RWPE1 (cell line): ENCODE data around the gene AGAP1.

Experiments
- CTCF ChIA-PET: fragments of 350-600 bp; sonication (Branson Sonifier 250); formaldehyde crosslinking; extraction: SDS; loops from one replicate; lab custom pipeline; 2021; lab: Yijun Ruan, JAX
- POLR2A ChIA-PET: fragments of 400-600 bp; formaldehyde crosslinking; extraction: SDS; loops from one replicate; lab custom pipeline; 2020; ENCODE audit warnings: antibody characterized with exemption; ENCODE audit not compliant: low non-redundant PET; lab: Yijun Ruan, JAX
- DNase-seq: peaks from one replicate; pipeline ENCODE4 v3.0.0; 2012; ENCODE audit warnings: low spot score
- H3K27ac ChIP-seq: fragments of 450-650 bp; 2 replicates; pipeline ENCODE4 v1.5.1; 2017
- CTCF ChIP-seq: fragments of 450-650 bp; conservative IDR thresholded peaks from 2 replicates; pipeline ENCODE4 v1.5.1; 2017; ENCODE audit warnings: low read depth, mild to moderate bottlenecking

Gene AGAP1

GRCh38 chr2:235539773-235540172, 45.9 kb downstream of the AGAP1 start:
- POLR2A ChIA-PET: no interaction called here
- CTCF ChIA-PET: interaction anchor here (0.6 to 1.0 kb wide), 2 partner anchors 12 to 483 kb away, joined by 3 to 4 read pairs; no protein-coding TSS in a partner anchor
- H3K27ac ChIP-seq: no peak overlapping the region
- TF ChIP-seq CTCF: no peak
- no peak for DNase-seq

- peak; percentile 69 for DNase-seq
- TF ChIP-seq CTCF: no peak
- ChIA-PET CTCF (no interaction called here), POLR2A (no interaction called here)
- peak overlapping the region; percentile 54 for H3K27ac ChIP-seq
Measured at GRCh38 chr2:235541016-235541415, 47.2 kb downstream of the AGAP1 start.

- no peak for TF ChIP-seq CTCF
- CTCF ChIA-PET: no interaction called here
- POLR2A ChIA-PET: no interaction called here
- H3K27ac ChIP-seq: no peak overlapping the region
- DNase-seq: no peak
Measured at GRCh38 chr2:235541838-235542549, 48.2 kb downstream of the AGAP1 start.

GRCh38 chr2:235542733-235543127, 48.9 kb downstream of the AGAP1 start:
- ChIA-PET CTCF (no interaction called here), POLR2A (no interaction called here)
- DNase-seq: no peak
- no peak overlapping the region for H3K27ac ChIP-seq
- TF ChIP-seq CTCF: no peak

GRCh38 chr2:235543128-235543750, 49.4 kb downstream of the AGAP1 start:
- DNase-seq: peak; percentile 18
- CTCF ChIA-PET: no interaction called here
- TF ChIP-seq CTCF: no peak
- no peak overlapping the region for H3K27ac ChIP-seq
- POLR2A ChIA-PET: no interaction called here

GRCh38 chr2:235543851-235544688, 50.2 kb downstream of the AGAP1 start:
- no peak overlapping the region for H3K27ac ChIP-seq
- TF ChIP-seq CTCF: no peak
- no peak for DNase-seq
- POLR2A ChIA-PET: no interaction called here
- CTCF ChIA-PET: no interaction called here
